ENCODE results near the gene CAPZB.

CAPZB gene

GRCh38 chr1:19496527-19496874 lies 11.2 kb upstream of the CAPZB start:
- Histone ChIP-seq H3K27ac (ENCODE audit: low read depth, low read length) (no peak overlapping the region), H3K4me1 (ENCODE audit: control insufficient read depth, insufficient read depth, low read length) (no peaks in the 10 kb centered on the region), H3K27me3 (ENCODE audit: control insufficient read depth, insufficient read depth, low read length) (no peaks in the 10 kb centered on the region), H3K4me3 (ENCODE audit: low read depth, low read length) (no peak overlapping the region), H3K9me3 (ENCODE audit: control insufficient read depth, insufficient read depth, low read length) (no peaks in the 10 kb centered on the region), H3K9ac (ENCODE audit: low read depth, low read length) (no peak overlapping the region), H3K36me3 (ENCODE audit: control insufficient read depth, insufficient read depth, low read length) (no peaks in the 10 kb centered on the region)

DNA sequence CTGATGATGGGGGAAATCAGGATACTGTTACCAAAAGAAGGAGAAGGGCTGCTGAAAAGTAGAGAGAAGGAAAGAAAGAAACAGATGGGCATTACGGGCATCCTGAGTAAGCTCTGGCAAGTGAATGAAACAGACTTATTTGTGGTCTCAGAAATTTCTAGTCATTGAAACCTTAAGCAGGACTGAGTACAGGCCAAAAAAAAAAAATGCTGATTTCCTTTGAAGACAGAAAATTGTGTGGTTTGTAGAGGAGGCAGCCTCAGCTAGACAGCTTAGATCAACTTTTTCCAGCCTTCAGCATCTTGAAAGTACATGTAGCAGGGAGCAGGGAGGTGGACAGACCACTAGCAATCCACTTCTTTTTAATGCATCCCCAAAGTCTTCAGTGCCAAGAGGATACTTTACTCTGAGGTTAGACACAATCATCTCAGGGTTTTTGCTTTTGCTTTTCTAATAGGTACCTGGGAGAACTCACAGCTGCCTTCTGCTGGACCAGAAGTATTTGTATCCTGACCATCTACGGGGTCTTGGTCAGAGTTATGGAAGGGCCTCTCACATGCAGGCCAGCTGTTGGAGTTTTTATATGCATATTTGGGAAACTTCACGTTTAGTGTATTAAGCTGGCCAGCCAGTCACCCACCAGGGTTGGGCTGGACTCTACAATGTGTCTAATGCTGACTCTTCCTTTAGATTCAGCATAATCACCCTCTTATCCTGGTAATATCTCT lies 10.6 kb upstream of the CAPZB start:
- H3K4me3 ChIP-seq (ENCODE audit: low read depth, low read length): no peak overlapping the region
- no peaks in the 10 kb centered on the region for H3K27me3 ChIP-seq (ENCODE audit: control insufficient read depth, insufficient read depth, low read length)
- no peaks in the 10 kb centered on the region for H3K36me3 ChIP-seq (ENCODE audit: control insufficient read depth, insufficient read depth, low read length)
- H3K9ac ChIP-seq (ENCODE audit: low read depth, low read length): no peak overlapping the region
- no peaks in the 10 kb centered on the region for H3K4me1 ChIP-seq (ENCODE audit: control insufficient read depth, insufficient read depth, low read length)
- H3K9me3 ChIP-seq (ENCODE audit: control insufficient read depth, insufficient read depth, low read length): no peaks in the 10 kb centered on the region
- H3K27ac ChIP-seq (ENCODE audit: low read depth, low read length): no peak overlapping the region

GRCh38 chr1:19495000-19495656 lies 9.8 kb upstream of the CAPZB start:
- H3K27me3 ChIP-seq (ENCODE audit: control insufficient read depth, insufficient read depth, low read length): no peaks in the 10 kb centered on the region
- no peaks in the 10 kb centered on the region for H3K4me1 ChIP-seq (ENCODE audit: control insufficient read depth, insufficient read depth, low read length)
- no peaks in the 10 kb centered on the region for H3K36me3 ChIP-seq (ENCODE audit: control insufficient read depth, insufficient read depth, low read length)
- H3K27ac ChIP-seq (ENCODE audit: low read depth, low read length): no peak overlapping the region
- no peaks in the 10 kb centered on the region for H3K9me3 ChIP-seq (ENCODE audit: control insufficient read depth, insufficient read depth, low read length)
- H3K4me3 ChIP-seq (ENCODE audit: low read depth, low read length): no peak overlapping the region
- H3K9ac ChIP-seq (ENCODE audit: low read depth, low read length): no peak overlapping the region

GRCh38 chr1:19493547-19493946 lies 8.2 kb upstream of the CAPZB start:
- Histone ChIP-seq H3K27me3 (ENCODE audit: control insufficient read depth, insufficient read depth, low read length) (no peaks in the 10 kb centered on the region), H3K36me3 (ENCODE audit: control insufficient read depth, insufficient read depth, low read length) (no peaks in the 10 kb centered on the region), H3K9me3 (ENCODE audit: control insufficient read depth, insufficient read depth, low read length) (no peaks in the 10 kb centered on the region), H3K4me1 (ENCODE audit: control insufficient read depth, insufficient read depth, low read length) (no peaks in the 10 kb centered on the region), H3K9ac (ENCODE audit: low read depth, low read length) (no peak overlapping the region), H3K27ac (ENCODE audit: low read depth, low read length) (no peak overlapping the region), H3K4me3 (ENCODE audit: low read depth, low read length) (no peak overlapping the region)

DNA sequence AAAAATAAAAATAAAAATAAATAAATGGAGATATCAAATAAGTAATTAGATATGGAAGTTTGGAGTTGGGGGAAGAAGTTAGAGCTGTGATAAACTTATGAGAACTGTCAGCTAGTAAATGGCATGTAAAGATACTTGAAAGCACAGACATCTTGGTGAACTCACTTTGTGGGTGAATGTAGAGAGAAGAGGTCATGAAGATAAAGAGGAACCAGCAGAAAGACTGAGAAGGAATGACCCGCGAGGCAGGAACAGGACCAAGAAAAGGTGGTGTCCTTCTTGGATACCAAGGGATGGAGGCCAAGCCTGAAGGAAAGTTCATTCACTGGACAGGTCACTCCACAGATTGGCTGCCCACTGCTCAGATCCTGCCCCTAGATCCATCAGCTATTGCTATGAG lies 4.7 kb upstream of the CAPZB start:
- no peaks in the 10 kb centered on the region for H3K27me3 ChIP-seq (ENCODE audit: control insufficient read depth, insufficient read depth, low read length)
- no peak overlapping the region for H3K27ac ChIP-seq (ENCODE audit: low read depth, low read length)
- no peak overlapping the region for H3K4me3 ChIP-seq (ENCODE audit: low read depth, low read length)
- peaks cover 11% of the 10 kb centered on the region for H3K4me1 ChIP-seq (ENCODE audit: control insufficient read depth, insufficient read depth, low read length)
- no peaks in the 10 kb centered on the region for H3K36me3 ChIP-seq (ENCODE audit: control insufficient read depth, insufficient read depth, low read length)
- H3K9me3 ChIP-seq (ENCODE audit: control insufficient read depth, insufficient read depth, low read length): no peaks in the 10 kb centered on the region
- H3K9ac ChIP-seq (ENCODE audit: low read depth, low read length): no peak overlapping the region

DNA sequence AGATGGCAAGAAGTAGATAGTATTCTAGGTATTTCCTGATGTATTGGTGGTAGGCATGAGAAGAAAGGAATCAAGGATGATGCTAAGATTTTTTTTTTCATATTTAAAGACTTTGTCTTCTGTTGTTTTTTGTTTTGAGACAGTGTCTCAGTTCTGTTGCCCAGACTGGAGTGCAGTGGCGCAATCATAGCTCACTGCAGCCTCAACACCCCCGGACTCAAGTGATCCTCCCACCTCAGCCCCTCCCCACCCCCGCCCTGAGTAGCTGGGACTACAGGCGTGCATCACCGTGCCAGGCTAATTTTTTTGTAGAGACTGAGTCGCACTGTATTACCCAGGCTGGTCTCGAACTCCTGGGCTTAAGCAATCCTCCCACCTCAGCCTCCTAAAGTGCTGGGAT lies 2.8 kb upstream of the CAPZB start:
- Histone ChIP-seq H3K9ac (ENCODE audit: low read depth, low read length) (no peak overlapping the region), H3K4me1 (ENCODE audit: control insufficient read depth, insufficient read depth, low read length) (peaks cover 22% of the 10 kb centered on the region), H3K36me3 (ENCODE audit: control insufficient read depth, insufficient read depth, low read length) (peaks cover 8% of the 10 kb centered on the region; the same call in 1 of the 2 replicates), H3K9me3 (ENCODE audit: control insufficient read depth, insufficient read depth, low read length) (no peaks in the 10 kb centered on the region), H3K27me3 (ENCODE audit: control insufficient read depth, insufficient read depth, low read length) (no peaks in the 10 kb centered on the region), H3K4me3 (ENCODE audit: low read depth, low read length) (no peak overlapping the region), H3K27ac (ENCODE audit: low read depth, low read length) (no peak overlapping the region)

DNA sequence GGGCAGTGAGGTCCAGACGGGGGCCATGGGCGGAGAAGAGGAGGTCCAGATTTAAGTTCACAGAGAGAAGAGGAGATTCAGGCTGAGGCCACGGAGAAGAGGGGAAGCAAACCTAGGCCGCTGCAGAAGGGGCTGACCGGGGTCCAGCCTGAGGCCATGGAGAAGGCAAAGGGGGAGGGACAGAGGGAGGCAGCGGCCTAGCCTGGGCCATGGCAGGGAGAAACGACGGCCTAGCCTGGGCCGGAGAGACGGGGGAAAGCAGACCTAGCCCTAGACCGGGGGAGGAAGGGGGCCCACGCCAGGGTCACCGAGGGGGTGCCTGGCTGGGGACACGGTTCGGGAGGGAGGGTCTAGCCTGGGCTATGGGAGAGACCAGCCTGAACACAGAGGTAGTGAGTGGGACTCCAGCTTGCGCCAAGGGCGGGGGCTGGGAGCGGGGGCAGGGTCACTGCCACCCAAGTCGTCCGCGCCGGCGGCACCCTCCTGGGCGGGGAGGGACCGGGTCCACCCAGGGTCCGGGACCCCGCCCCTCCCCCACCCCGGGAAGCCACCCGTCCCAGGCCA lies 459 bp downstream of the CAPZB start:
- H3K9me3 ChIP-seq (ENCODE audit: control insufficient read depth, insufficient read depth, low read length): no peaks in the 10 kb centered on the region
- H3K27me3 ChIP-seq (ENCODE audit: control insufficient read depth, insufficient read depth, low read length): no peaks in the 10 kb centered on the region
- H3K9ac ChIP-seq (ENCODE audit: low read depth, low read length): peak overlapping the region; percentile 71
- peak overlapping the region; percentile 96 for H3K27ac ChIP-seq (ENCODE audit: low read depth, low read length)
- H3K4me3 ChIP-seq (ENCODE audit: low read depth, low read length): peak overlapping the region; percentile 95
- H3K36me3 ChIP-seq (ENCODE audit: control insufficient read depth, insufficient read depth, low read length): peaks cover 21% of the 10 kb centered on the region
- H3K4me1 ChIP-seq (ENCODE audit: control insufficient read depth, insufficient read depth, low read length): peaks cover 54% of the 10 kb centered on the region

DNA sequence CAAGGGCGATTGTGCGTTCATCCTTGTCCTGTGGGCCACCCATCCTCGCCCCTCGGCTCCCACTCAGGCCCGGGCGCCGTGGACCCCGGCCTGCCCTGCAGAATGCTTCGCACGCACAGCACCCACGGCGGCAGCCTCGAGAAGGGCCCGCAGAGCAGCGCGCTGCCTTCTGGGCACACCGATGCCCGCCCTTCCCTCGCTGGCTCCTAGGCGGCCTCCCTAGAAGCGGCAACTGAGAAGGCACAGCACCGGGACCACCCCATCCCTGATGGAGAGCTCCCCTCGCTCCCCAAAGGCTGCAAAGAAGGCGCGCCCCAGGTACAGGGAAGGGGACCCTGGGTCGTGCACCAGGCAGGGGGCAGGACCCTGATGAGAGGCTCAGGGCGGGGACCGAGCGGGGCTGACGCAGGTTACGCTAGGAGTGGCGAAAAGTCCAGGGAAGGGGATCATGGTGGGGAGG lies 971 bp downstream of the CAPZB start:
- peaks cover 60% of the 10 kb centered on the region for H3K4me1 ChIP-seq (ENCODE audit: control insufficient read depth, insufficient read depth, low read length)

DNA sequence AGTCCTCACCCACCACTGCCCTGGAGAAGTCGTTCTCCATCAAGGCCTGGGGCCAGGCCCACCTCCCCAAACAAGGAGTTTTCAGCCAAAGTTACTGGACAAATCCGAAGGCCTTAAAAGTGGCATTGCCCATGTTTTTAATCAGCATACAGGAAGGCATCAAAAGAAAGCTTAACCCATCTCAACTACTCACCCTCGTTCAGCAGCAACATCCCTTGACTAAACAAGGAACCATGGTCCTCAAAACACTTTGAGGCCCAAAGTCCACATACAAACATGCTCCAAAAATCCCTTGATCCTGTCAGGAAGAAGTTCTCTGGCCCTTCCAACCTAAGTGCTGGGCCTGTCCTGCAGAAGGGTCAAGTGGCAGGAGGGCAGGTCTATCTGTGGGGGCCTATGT lies 1.6 kb downstream of the CAPZB start:
- Histone ChIP-seq H3K9ac (ENCODE audit: low read depth, low read length) (no peak overlapping the region), H3K27ac (ENCODE audit: low read depth, low read length) (no peak overlapping the region), H3K9me3 (ENCODE audit: control insufficient read depth, insufficient read depth, low read length) (no peaks in the 10 kb centered on the region), H3K36me3 (ENCODE audit: control insufficient read depth, insufficient read depth, low read length) (peaks cover 22% of the 10 kb centered on the region), H3K4me3 (ENCODE audit: low read depth, low read length) (peak overlapping the region; percentile 95), H3K4me1 (ENCODE audit: control insufficient read depth, insufficient read depth, low read length) (peaks cover 63% of the 10 kb centered on the region), H3K27me3 (ENCODE audit: control insufficient read depth, insufficient read depth, low read length) (no peaks in the 10 kb centered on the region)

More for the DNA sequence above, 971 bp downstream of the CAPZB start:
- H3K9ac ChIP-seq (ENCODE audit: low read depth, low read length): peak overlapping the region; percentile 71
- peaks cover 21% of the 10 kb centered on the region for H3K36me3 ChIP-seq (ENCODE audit: control insufficient read depth, insufficient read depth, low read length)
- H3K4me3 ChIP-seq (ENCODE audit: low read depth, low read length): peak overlapping the region; percentile 95
- no peaks in the 10 kb centered on the region for H3K27me3 ChIP-seq (ENCODE audit: control insufficient read depth, insufficient read depth, low read length)
- H3K27ac ChIP-seq (ENCODE audit: low read depth, low read length): peak overlapping the region; percentile 96
- no peaks in the 10 kb centered on the region for H3K9me3 ChIP-seq (ENCODE audit: control insufficient read depth, insufficient read depth, low read length)

DNA sequence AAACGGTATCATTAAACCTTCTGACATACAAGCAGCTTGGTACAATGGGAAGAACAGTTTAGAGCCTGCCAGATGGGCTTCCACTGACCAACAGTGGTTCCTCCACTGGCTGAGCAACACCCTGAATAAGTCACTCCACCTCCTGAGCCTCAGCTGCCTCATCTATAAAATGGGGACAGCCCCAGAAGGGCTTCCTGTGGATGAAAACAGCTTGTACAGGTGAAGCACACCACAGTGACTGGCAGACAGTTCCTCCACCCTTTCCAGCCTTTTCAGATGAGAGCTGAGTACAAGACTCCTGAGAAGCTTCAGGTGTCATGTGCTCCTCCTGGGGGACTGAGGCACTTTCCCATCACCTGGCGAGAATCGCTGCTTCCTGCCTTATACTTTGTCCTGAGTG lies 2.1 kb downstream of the CAPZB start:
- no peak overlapping the region for H3K27ac ChIP-seq (ENCODE audit: low read depth, low read length)

GRCh38 chr1:19481826-19482398 lies 3.4 kb downstream of the CAPZB start:
- Histone ChIP-seq H3K4me1 (ENCODE audit: control insufficient read depth, insufficient read depth, low read length) (peaks cover 57% of the 10 kb centered on the region), H3K4me3 (ENCODE audit: low read depth, low read length) (peak overlapping the region; percentile 35), H3K27me3 (ENCODE audit: control insufficient read depth, insufficient read depth, low read length) (no peaks in the 10 kb centered on the region), H3K9me3 (ENCODE audit: control insufficient read depth, insufficient read depth, low read length) (no peaks in the 10 kb centered on the region), H3K27ac (ENCODE audit: low read depth, low read length) (peak overlapping the region; percentile 50), H3K9ac (ENCODE audit: low read depth, low read length) (no peak overlapping the region), H3K36me3 (ENCODE audit: control insufficient read depth, insufficient read depth, low read length) (peaks cover 39% of the 10 kb centered on the region)

More for the DNA sequence above, 2.1 kb downstream of the CAPZB start:
- H3K4me3 ChIP-seq (ENCODE audit: low read depth, low read length): peak overlapping the region; percentile 95
- H3K36me3 ChIP-seq (ENCODE audit: control insufficient read depth, insufficient read depth, low read length): peaks cover 26% of the 10 kb centered on the region
- peaks cover 63% of the 10 kb centered on the region for H3K4me1 ChIP-seq (ENCODE audit: control insufficient read depth, insufficient read depth, low read length)
- H3K27me3 ChIP-seq (ENCODE audit: control insufficient read depth, insufficient read depth, low read length): no peaks in the 10 kb centered on the region
- H3K9me3 ChIP-seq (ENCODE audit: control insufficient read depth, insufficient read depth, low read length): no peaks in the 10 kb centered on the region
- no peak overlapping the region for H3K9ac ChIP-seq (ENCODE audit: low read depth, low read length)

Data from HUES48 (cell line).